Rectal smooth muscle tissue (tissue), 1 donor: ENCODE results near the gene KRT12.

ENCODE experiments used
- H3K27ac ChIP-seq: one replicate; pipeline ENCODE4 v1.7.0; 2013; ENCODE audit warnings: low read depth, low read length, inconsistent platforms
- H3K27me3 ChIP-seq: one replicate; pipeline ENCODE4 v1.7.0; 2013; ENCODE audit warnings: low read length; ENCODE audit not compliant: control insufficient read depth, insufficient read depth
- H3K36me3 ChIP-seq: one replicate; pipeline ENCODE4 v1.7.0; 2013; ENCODE audit warnings: low read length; ENCODE audit not compliant: control insufficient read depth, insufficient read depth
- H3K4me1 ChIP-seq: one replicate; pipeline ENCODE4 v1.7.0; 2013; ENCODE audit warnings: low read length; ENCODE audit not compliant: control insufficient read depth, insufficient read depth
- H3K4me3 ChIP-seq: one replicate; pipeline ENCODE4 v1.7.0; 2013; ENCODE audit warnings: low read length
- H3K9ac ChIP-seq: one replicate; pipeline ENCODE4 v1.7.0; 2013; ENCODE audit warnings: low read length

Gene KRT12

GRCh38 chr17:40866838-40867237, at the start of gene KRT12:
TSS of gene KRT12 (minus strand) at chr17:40867223. CDS start at chr17:40867186, 37 bp downstream.
- H3K27ac ChIP-seq = no peak within 1 kb of the TSS
- H3K4me3 ChIP-seq = no peak within 1 kb of the TSS
- no peak within 1 kb of the TSS for H3K9ac ChIP-seq
- H3K36me3 ChIP-seq = no peaks in the 10 kb centered on the region
- peaks cover 3% of the 10 kb centered on the region for H3K27me3 ChIP-seq
- no peaks in the 10 kb centered on the region for H3K4me1 ChIP-seq

GRCh38 chr17:40916366-40916765, 49.3 kb upstream of the KRT12 start:
- Histone ChIP-seq H3K27me3 (no peaks in the 10 kb centered on the region), H3K9ac (no peak overlapping the region), H3K27ac (no peak overlapping the region), H3K4me1 (no peaks in the 10 kb centered on the region), H3K36me3 (no peaks in the 10 kb centered on the region), H3K4me3 (no peak overlapping the region)

GRCh38 chr17:40915721-40916256, 48.8 kb upstream of the KRT12 start:
- Histone ChIP-seq H3K4me1 (no peaks in the 10 kb centered on the region), H3K9ac (no peak overlapping the region), H3K27me3 (no peaks in the 10 kb centered on the region), H3K36me3 (no peaks in the 10 kb centered on the region), H3K4me3 (no peak overlapping the region), H3K27ac (no peak overlapping the region)

- no peak overlapping the region for H3K27ac ChIP-seq
- H3K27me3 ChIP-seq = no peaks in the 10 kb centered on the region
- no peaks in the 10 kb centered on the region for H3K36me3 ChIP-seq
- H3K9ac ChIP-seq = no peak overlapping the region
- no peak overlapping the region for H3K4me3 ChIP-seq
- H3K4me1 ChIP-seq = peaks cover 2% of the 10 kb centered on the region
Observed at GRCh38 chr17:40915199-40915661, 48.2 kb upstream of the KRT12 start.

GRCh38 chr17:40914075-40914855, 47.2 kb upstream of the KRT12 start:
- Histone ChIP-seq H3K27ac (no peak overlapping the region), H3K9ac (no peak overlapping the region)

GRCh38 chr17:40912486-40913210, 45.6 kb upstream of the KRT12 start:
- H3K36me3 ChIP-seq = no peaks in the 10 kb centered on the region
- no peak overlapping the region for H3K4me3 ChIP-seq
- H3K4me1 ChIP-seq = peaks cover 9% of the 10 kb centered on the region
- no peaks in the 10 kb centered on the region for H3K27me3 ChIP-seq
- no peak overlapping the region for H3K9ac ChIP-seq
- H3K27ac ChIP-seq = no peak overlapping the region

More at GRCh38 chr17:40914075-40914855, 47.2 kb upstream of the KRT12 start:
- no peaks in the 10 kb centered on the region for H3K36me3 ChIP-seq
- H3K4me1 ChIP-seq = peaks cover 9% of the 10 kb centered on the region
- no peak overlapping the region for H3K4me3 ChIP-seq
- no peaks in the 10 kb centered on the region for H3K27me3 ChIP-seq

GRCh38 chr17:40910441-40910841, 43.4 kb upstream of the KRT12 start:
- no peak overlapping the region for H3K9ac ChIP-seq
- H3K27ac ChIP-seq = no peak overlapping the region
- H3K4me1 ChIP-seq = peaks cover 9% of the 10 kb centered on the region
- no peak overlapping the region for H3K4me3 ChIP-seq
- H3K27me3 ChIP-seq = no peaks in the 10 kb centered on the region
- no peaks in the 10 kb centered on the region for H3K36me3 ChIP-seq

- no peaks in the 10 kb centered on the region for H3K36me3 ChIP-seq
- no peak overlapping the region for H3K4me3 ChIP-seq
- H3K9ac ChIP-seq = no peak overlapping the region
- peaks cover 9% of the 10 kb centered on the region for H3K4me1 ChIP-seq
- H3K27ac ChIP-seq = no peak overlapping the region
- no peaks in the 10 kb centered on the region for H3K27me3 ChIP-seq
Observed at GRCh38 chr17:40909755-40910154, 42.7 kb upstream of the KRT12 start.

- H3K4me3 ChIP-seq = no peak overlapping the region
- no peaks in the 10 kb centered on the region for H3K27me3 ChIP-seq
- no peak overlapping the region for H3K27ac ChIP-seq
- H3K9ac ChIP-seq = no peak overlapping the region
- H3K4me1 ChIP-seq = peaks cover 9% of the 10 kb centered on the region
- no peaks in the 10 kb centered on the region for H3K36me3 ChIP-seq
Observed at GRCh38 chr17:40909351-40909750, 42.3 kb upstream of the KRT12 start.

GRCh38 chr17:40906613-40907012, 39.6 kb upstream of the KRT12 start:
- Histone ChIP-seq H3K4me1 (peaks cover 9% of the 10 kb centered on the region), H3K27me3 (no peaks in the 10 kb centered on the region), H3K27ac (no peak overlapping the region), H3K4me3 (no peak overlapping the region), H3K36me3 (no peaks in the 10 kb centered on the region), H3K9ac (no peak overlapping the region)

GRCh38 chr17:40905370-40905769, 38.3 kb upstream of the KRT12 start:
- no peak overlapping the region for H3K27ac ChIP-seq
- no peaks in the 10 kb centered on the region for H3K27me3 ChIP-seq
- peaks cover 7% of the 10 kb centered on the region for H3K4me1 ChIP-seq
- H3K36me3 ChIP-seq = no peaks in the 10 kb centered on the region
- H3K4me3 ChIP-seq = no peak overlapping the region
- no peak overlapping the region for H3K9ac ChIP-seq

- no peaks in the 10 kb centered on the region for H3K27me3 ChIP-seq
- no peak overlapping the region for H3K27ac ChIP-seq
- no peaks in the 10 kb centered on the region for H3K4me1 ChIP-seq
- H3K9ac ChIP-seq = no peak overlapping the region
- H3K36me3 ChIP-seq = no peaks in the 10 kb centered on the region
- no peak overlapping the region for H3K4me3 ChIP-seq
Observed at GRCh38 chr17:40903129-40903847, 36.3 kb upstream of the KRT12 start.
